HG02623 (cell line): ENCODE measurements around the gene ZBTB7B.

Experiments
- ATAC-seq: cut with Tn5 transposase; IDR thresholded peaks from one replicate; pipeline ENCODE4 v1.9.1; 2021; ENCODE audit warnings: moderate library complexity; ENCODE audit not compliant: unreplicated experiment

ZBTB7B gene

GRCh38 chr1:155002464-155003226 lies at the start of gene ZBTB7B:
Gene ZBTB7B (plus strand): TSS chr1:155002802. CDS start chr1:155014661, 11,859 bp downstream.
- no peak for ATAC-seq

- no peak for ATAC-seq
These were observed 49.0 kb upstream of the ZBTB7B start for GRCh38 chr1:154953611-154954038.

GRCh38 chr1:154954541-154954940 lies 48.1 kb upstream of the ZBTB7B start:
- no peak for ATAC-seq

- peak; percentile 42 for ATAC-seq
These were observed 47.4 kb upstream of the ZBTB7B start for GRCh38 chr1:154955039-154955717.

GRCh38 chr1:154955718-154956543 lies 46.7 kb upstream of the ZBTB7B start, which contains the start of gene PBXIP1:
Gene PBXIP1 (minus strand): TSS chr1:154956099. CDS start chr1:154953721, 2,378 bp downstream.
- peak; percentile 71 for ATAC-seq

GRCh38 chr1:154956544-154956941 lies 46.1 kb upstream of the ZBTB7B start:
- no peak for ATAC-seq

- ATAC-seq: no peak
These were observed 45.4 kb upstream of the ZBTB7B start for GRCh38 chr1:154957091-154957657.

GRCh38 chr1:154958036-154958435 lies 44.6 kb upstream of the ZBTB7B start:
- no peak for ATAC-seq

GRCh38 chr1:154958681-154959425 lies 43.7 kb upstream of the ZBTB7B start:
- no peak for ATAC-seq

- no peak for ATAC-seq
These were observed 43.2 kb upstream of the ZBTB7B start for GRCh38 chr1:154959426-154959780.

GRCh38 chr1:154960446-154961136 lies 42.0 kb upstream of the ZBTB7B start:
- no peak for ATAC-seq

- peak; percentile 71 for ATAC-seq
These were observed 41.1 kb upstream of the ZBTB7B start, which contains the start of gene PYGO2 for GRCh38 chr1:154961207-154962155. Gene PYGO2 (minus strand): TSS chr1:154961782. CDS start chr1:154961576, 206 bp downstream.

GRCh38 chr1:154962156-154962749 lies 40.3 kb upstream of the ZBTB7B start:
- peak; percentile 6 for ATAC-seq

GRCh38 chr1:154962795-154963330 lies 39.7 kb upstream of the ZBTB7B start:
- no peak for ATAC-seq

GRCh38 chr1:154963643-154964042 lies 39.0 kb upstream of the ZBTB7B start:
- no peak for ATAC-seq

- no peak for ATAC-seq
These were observed 38.2 kb upstream of the ZBTB7B start for GRCh38 chr1:154964359-154964758.

GRCh38 chr1:154966111-154966510 lies 36.5 kb upstream of the ZBTB7B start:
- ATAC-seq: no peak
